Skeletal muscle tissue (tissue), 4 donors: ENCODE data around the gene DTNBP1. TPM values are rescaled to one million over a fixed set of nuclear protein-coding genes. Genes with fewer than 3 reads are reported as not detected.

ENCODE experiments used
- H3K27ac ChIP-seq: one replicate; pipeline ENCODE4 v1.7.0; 2013; ENCODE audit warnings: mild to moderate bottlenecking, low read depth, low read length, inconsistent platforms
- H3K27me3 ChIP-seq, 3 donors: one replicate each; pipeline ENCODE4 v1.7.0; 2013; ENCODE audit warnings: low read length in 3 of 3; ENCODE audit not compliant: control insufficient read depth in 3 of 3, insufficient read depth in 3 of 3
- H3K36me3 ChIP-seq, 3 donors: one replicate each; pipeline ENCODE4 v1.7.0; 2013; ENCODE audit warnings: low read length in 3 of 3; ENCODE audit not compliant: control insufficient read depth in 3 of 3, insufficient read depth in 3 of 3
- H3K4me1 ChIP-seq, 3 donors: one replicate each; pipeline ENCODE4 v1.7.0; 2013; ENCODE audit warnings: low read length in 3 of 3, mild to moderate bottlenecking in 3 of 3; ENCODE audit not compliant: control insufficient read depth in 3 of 3, insufficient read depth in 3 of 3
- H3K4me3 ChIP-seq, 3 donors: one replicate each; pipeline ENCODE4 v1.7.0; 2013; ENCODE audit warnings: low read length in 3 of 3
- H3K9ac ChIP-seq, 3 donors: one replicate each; pipeline ENCODE4 v1.7.0; 2013; ENCODE audit warnings: low read length in 3 of 3, mild to moderate bottlenecking in 3 of 3, moderate library complexity in 2 of 3, low read depth in 1 of 3
- H3K9me3 ChIP-seq, 3 donors: one replicate each; pipeline ENCODE4 v1.7.0; 2013; ENCODE audit warnings: low read length in 3 of 3; ENCODE audit not compliant: control insufficient read depth in 3 of 3
- total RNA-seq: library from RNA; depleted of rRNA; stranded (reverse); fragments of >200 nt; gene quantifications from one replicate; pipeline ENCODE4 v1.2.3, GENCODE V29; 2014
- donor health status: Osteomylitis.

The DTNBP1 gene
- total RNA-seq, 1 donor from 2014 or later: 15.1 TPM

DNA sequence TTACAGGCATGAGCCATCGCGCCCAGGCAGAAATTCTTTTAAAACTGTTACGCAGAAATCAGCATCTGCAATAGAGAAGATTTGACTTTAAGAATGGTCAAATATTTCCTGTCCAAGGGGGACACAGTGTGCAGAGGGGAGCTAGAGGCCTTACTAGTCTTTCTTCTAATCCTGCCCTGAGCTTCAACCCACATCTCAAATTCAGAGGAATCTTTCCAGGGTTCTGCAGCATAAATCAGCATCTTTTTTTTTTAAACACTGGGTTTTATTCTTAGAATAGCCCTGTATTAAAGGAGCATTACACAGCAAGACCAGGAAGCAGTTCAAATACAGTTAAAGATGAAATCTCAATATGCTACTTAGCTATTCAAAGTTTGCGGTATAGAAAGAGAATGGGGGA lies 81.1 kb downstream of the DTNBP1 start:
- Histone ChIP-seq H3K36me3 (no peaks in the 10 kb centered on the region), H3K27me3 (no peaks in the 10 kb centered on the region), H3K27ac (no peak overlapping the region), H3K4me3 (no peak overlapping the region), H3K9me3 (no peaks in the 10 kb centered on the region), H3K9ac (no peak overlapping the region), H3K4me1 (no peaks in the 10 kb centered on the region)

GRCh38 chr6:15580326-15580725 lies 82.5 kb downstream of the DTNBP1 start:
- no peaks in the 10 kb centered on the region for H3K36me3 ChIP-seq
- H3K27ac ChIP-seq: no peak overlapping the region
- H3K9ac ChIP-seq: no peak overlapping the region
- no peaks in the 10 kb centered on the region for H3K9me3 ChIP-seq
- no peaks in the 10 kb centered on the region for H3K27me3 ChIP-seq
- no peak overlapping the region for H3K4me3 ChIP-seq
- H3K4me1 ChIP-seq: no peaks in the 10 kb centered on the region

GRCh38 chr6:15578716-15579391 lies 84.0 kb downstream of the DTNBP1 start:
- Histone ChIP-seq H3K4me1 (no peaks in the 10 kb centered on the region), H3K36me3 (no peaks in the 10 kb centered on the region), H3K27me3 (no peaks in the 10 kb centered on the region), H3K9ac (no peak overlapping the region), H3K27ac (no peak overlapping the region), H3K9me3 (no peaks in the 10 kb centered on the region), H3K4me3 (no peak overlapping the region)

DNA sequence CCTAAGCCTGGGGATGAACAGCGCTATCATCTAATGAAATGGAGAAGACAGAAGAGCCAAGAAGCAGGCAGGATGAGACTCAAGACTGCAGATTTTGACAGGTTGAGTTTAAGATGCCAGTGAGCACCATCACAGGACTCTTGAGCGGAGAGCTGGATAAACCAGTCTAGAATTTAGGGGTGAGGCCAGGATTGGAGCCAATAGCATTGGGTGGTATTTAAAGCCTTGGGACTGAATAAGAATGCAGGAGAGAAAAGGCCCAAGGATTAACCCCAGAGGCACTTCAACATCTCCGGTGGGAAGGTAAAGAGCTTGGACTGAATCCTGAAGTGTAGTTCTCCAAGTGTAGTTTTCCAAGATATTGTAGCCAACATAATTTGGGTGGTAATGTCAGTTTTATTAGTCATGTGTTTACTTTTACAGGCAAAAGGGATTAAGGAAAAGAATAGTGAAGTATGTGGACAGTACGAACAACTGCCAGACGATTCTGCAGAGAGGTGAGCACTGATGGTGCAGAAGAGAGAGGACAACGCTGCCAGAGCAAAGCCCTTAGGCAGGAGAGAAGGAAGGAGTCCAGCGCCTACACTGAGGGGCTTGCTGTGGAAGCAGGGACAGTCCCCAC lies 85.2 kb downstream of the DTNBP1 start:
- H3K27ac ChIP-seq: no peak overlapping the region
- no peaks in the 10 kb centered on the region for H3K4me1 ChIP-seq
- H3K9me3 ChIP-seq: no peaks in the 10 kb centered on the region
- H3K36me3 ChIP-seq: no peaks in the 10 kb centered on the region
- H3K4me3 ChIP-seq: no peak overlapping the region
- no peaks in the 10 kb centered on the region for H3K27me3 ChIP-seq
- H3K9ac ChIP-seq: no peak overlapping the region

DNA sequence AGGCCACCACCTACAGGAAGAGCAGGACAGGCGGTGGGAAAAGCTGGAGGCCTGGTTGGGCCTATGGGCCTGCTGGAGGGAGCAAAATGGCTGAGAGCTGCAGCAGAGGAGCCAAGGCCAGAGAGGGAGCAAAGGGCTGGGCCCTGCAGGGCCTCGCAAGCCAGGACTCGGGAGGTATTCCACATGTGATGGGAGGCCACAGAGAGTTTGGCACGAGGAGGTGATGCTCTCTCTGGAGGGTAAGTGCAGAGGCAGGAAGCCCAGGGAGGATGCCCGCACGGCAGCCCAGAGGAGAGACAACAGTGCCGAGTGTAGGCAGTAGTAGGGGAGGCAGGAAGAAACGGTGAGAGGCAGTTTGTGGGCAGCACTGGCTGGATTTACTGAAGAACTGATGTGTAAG lies 85.7 kb downstream of the DTNBP1 start:
- Histone ChIP-seq H3K4me1 (no peaks in the 10 kb centered on the region), H3K9ac (no peak overlapping the region), H3K27ac (no peak overlapping the region), H3K9me3 (no peaks in the 10 kb centered on the region), H3K4me3 (no peak overlapping the region), H3K36me3 (no peaks in the 10 kb centered on the region), H3K27me3 (no peaks in the 10 kb centered on the region)

DNA sequence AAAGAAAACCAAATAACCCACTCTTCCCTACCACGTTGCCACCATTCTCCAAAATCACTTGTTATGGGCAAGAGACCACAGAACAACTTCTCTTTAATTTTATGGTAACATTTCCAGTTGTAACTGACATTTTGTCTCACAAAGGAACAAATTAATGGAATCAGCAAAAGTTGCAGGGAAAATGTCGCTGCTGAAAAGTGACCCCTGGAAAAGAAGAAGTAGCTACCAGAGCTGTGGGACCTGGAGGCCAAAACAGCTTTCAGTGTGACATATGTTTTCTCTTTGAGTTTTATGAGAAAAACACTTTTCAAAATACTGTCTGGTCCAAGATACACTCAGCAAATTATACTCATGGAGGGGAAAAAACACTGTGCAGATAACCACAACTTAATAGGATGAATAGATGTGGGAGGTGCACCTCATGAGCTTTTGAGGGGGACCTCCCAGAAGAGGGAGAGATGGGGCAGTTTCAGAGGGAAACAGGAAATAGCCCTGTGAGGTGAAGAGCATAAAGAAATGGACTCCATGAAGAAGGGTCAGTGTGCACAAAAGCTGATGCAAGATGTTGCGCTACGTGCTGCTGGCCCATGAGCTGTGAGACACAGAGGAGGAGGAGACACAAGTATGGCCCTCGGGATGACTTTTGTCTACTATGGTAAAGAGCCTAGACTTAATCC lies 87.3 kb downstream of the DTNBP1 start:
- Histone ChIP-seq H3K4me3 (no peak overlapping the region), H3K27ac (no peak overlapping the region)

GRCh38 chr6:15574486-15574885 lies 88.3 kb downstream of the DTNBP1 start:
- Histone ChIP-seq H3K4me3 (no peak overlapping the region), H3K9ac (no peak overlapping the region), H3K27ac (no peak overlapping the region), H3K4me1 (no peaks in the 10 kb centered on the region), H3K27me3 (no peaks in the 10 kb centered on the region), H3K36me3 (no peaks in the 10 kb centered on the region), H3K9me3 (no peaks in the 10 kb centered on the region)

More for the DNA sequence above, 87.3 kb downstream of the DTNBP1 start:
- no peaks in the 10 kb centered on the region for H3K9me3 ChIP-seq
- no peaks in the 10 kb centered on the region for H3K4me1 ChIP-seq
- no peak overlapping the region for H3K9ac ChIP-seq
- H3K27me3 ChIP-seq: no peaks in the 10 kb centered on the region
- no peaks in the 10 kb centered on the region for H3K36me3 ChIP-seq

- H3K27ac ChIP-seq: no peak overlapping the region
- no peaks in the 10 kb centered on the region for H3K4me1 ChIP-seq
- H3K27me3 ChIP-seq: no peaks in the 10 kb centered on the region
- no peaks in the 10 kb centered on the region for H3K9me3 ChIP-seq
- H3K36me3 ChIP-seq: no peaks in the 10 kb centered on the region
- H3K9ac ChIP-seq: no peak overlapping the region
- no peak overlapping the region for H3K4me3 ChIP-seq
These were observed 88.8 kb downstream of the DTNBP1 start for GRCh38 chr6:15574023-15574422.

GRCh38 chr6:15573384-15573783 lies 89.4 kb downstream of the DTNBP1 start:
- Histone ChIP-seq H3K9ac (no peak overlapping the region), H3K4me1 (no peaks in the 10 kb centered on the region), H3K27ac (no peak overlapping the region), H3K4me3 (no peak overlapping the region), H3K36me3 (no peaks in the 10 kb centered on the region), H3K27me3 (no peaks in the 10 kb centered on the region), H3K9me3 (no peaks in the 10 kb centered on the region)

DNA sequence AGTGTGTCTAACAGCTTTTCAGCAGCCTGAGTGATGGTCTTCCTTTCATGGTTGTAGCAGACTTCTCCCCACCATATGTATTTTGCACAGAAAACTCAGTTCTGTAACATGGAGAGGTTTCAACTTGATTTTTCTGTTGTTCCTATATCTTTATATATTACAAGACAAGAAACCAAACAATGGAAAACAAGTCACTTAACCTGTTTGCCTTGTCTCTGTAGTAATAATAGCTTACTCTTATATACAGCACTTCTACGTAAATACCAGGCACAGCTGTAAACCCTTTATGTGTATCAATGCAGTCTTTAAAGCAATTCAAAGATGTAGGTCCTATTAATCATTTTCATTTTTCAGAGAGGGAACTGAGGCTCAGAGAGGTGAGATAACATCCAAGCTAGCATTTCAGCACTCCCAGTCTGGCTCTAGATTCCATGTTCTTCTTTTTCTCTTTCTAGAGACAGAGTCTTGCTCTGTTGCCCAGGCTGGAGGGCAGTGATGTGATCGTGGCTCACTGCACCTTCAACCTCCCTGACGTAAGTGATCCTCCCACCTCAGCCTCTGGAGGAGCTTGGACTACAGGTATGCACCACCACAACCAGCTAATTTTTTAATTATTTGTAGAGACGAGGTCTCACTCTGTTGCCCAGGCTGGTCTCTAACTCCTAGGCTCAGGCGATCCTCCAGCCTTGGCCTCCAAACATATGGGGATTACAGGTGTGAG lies 90.4 kb downstream of the DTNBP1 start:
- Histone ChIP-seq H3K4me1 (no peaks in the 10 kb centered on the region), H3K9ac (no peak overlapping the region), H3K27ac (no peak overlapping the region), H3K27me3 (no peaks in the 10 kb centered on the region), H3K4me3 (no peak overlapping the region), H3K36me3 (no peaks in the 10 kb centered on the region), H3K9me3 (no peaks in the 10 kb centered on the region)
